Activated T-helper 17 cell treated with anti-CD3 and anti-CD28 coated beads, Interleukin-2, amount 50 U/mL, for 72 hours (primary cell): ENCODE measurements around the gene PDSS2. TPM values are rescaled to one million over a fixed set of nuclear protein-coding genes. Genes with fewer than 3 reads are reported as not detected.

ENCODE experiments used
- ATAC-seq: fragments of 150-1000 bp; cut with Tn5 transposase; replicated peaks from 2 replicates; pipeline ENCODE4 v1.10.0; 2021; ENCODE audit warnings: mild to moderate bottlenecking, moderate library complexity
- H3K27ac Mint-ChIP-seq: one replicate; pipeline ENCODE4 v1.8.0; 2022; ENCODE audit warnings: mixed read lengths
- H3K27me3 Mint-ChIP-seq: one replicate; pipeline ENCODE4 v1.8.0; 2022; ENCODE audit warnings: mixed read lengths
- H3K36me3 Mint-ChIP-seq: one replicate; pipeline ENCODE4 v1.8.0; 2022; ENCODE audit warnings: low read depth, mild to moderate bottlenecking, mixed read lengths
- H3K4me1 Mint-ChIP-seq: one replicate; pipeline ENCODE4 v1.8.0; 2022; ENCODE audit warnings: mixed read lengths
- H3K4me3 Mint-ChIP-seq: one replicate; pipeline ENCODE4 v1.8.0; 2022; ENCODE audit warnings: mild to moderate bottlenecking, mixed read lengths
- H3K9me3 Mint-ChIP-seq: one replicate; pipeline ENCODE4 v1.8.0; 2022; ENCODE audit warnings: mixed read lengths
- total RNA-seq, 2 donors: library from RNA; stranded (reverse); gene quantifications; one replicate each; pipeline ENCODE4 v1.2.3, GENCODE V29; 2022

Gene PDSS2
- total RNA-seq, 2 donors from 2014 or later: 10.4 to 13.6 TPM

DNA sequence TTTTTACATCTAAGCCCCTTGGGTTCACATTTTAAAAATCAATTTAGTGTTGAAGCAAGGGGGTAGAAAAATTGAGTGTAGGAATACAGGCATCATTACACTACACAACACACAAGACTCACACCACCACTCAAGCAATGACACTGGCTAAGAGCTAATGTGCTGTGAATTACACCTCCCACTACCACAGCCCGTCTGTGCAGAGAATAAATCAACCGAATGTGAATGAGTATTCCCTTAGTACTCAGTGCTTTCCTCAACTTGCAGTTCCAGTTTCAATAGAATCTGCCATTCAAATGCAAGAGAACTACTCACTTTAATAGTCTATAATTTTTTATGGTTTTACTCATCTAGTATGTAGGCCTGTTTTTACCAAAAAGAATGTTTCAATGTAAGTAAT, 114.4 kb downstream of the PDSS2 start:
- Mint-ChIP-seq H3K36me3 (no peaks in the 10 kb centered on the region), H3K4me1 (no peaks in the 10 kb centered on the region), H3K27me3 (no peaks in the 10 kb centered on the region), H3K9me3 (no peaks in the 10 kb centered on the region), H3K27ac (no peak overlapping the region), H3K4me3 (no peak overlapping the region)
- no peak for ATAC-seq

DNA sequence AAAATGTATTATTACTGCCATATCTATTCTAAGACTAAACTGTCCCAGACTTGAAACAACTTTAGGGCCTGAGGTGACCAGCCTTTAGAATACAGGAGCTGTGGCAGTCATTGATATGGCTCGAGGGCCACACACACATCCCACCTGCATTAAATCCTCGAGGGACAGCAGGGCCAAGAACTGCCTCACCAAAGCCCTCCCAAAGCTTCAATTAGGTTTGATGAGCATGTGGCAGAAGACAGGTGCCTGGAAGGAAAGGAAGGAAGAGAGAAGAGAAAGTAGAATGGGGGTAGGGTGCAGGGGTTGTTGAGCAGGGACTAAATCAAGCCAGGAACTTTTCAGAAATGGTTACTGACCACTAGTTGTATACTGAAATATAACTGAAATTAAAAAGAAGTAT, 115.0 kb downstream of the PDSS2 start:
- H3K36me3 Mint-ChIP-seq: no peaks in the 10 kb centered on the region
- no peak overlapping the region for H3K4me3 Mint-ChIP-seq
- H3K9me3 Mint-ChIP-seq: no peaks in the 10 kb centered on the region
- H3K27me3 Mint-ChIP-seq: no peaks in the 10 kb centered on the region
- H3K4me1 Mint-ChIP-seq: no peaks in the 10 kb centered on the region
- H3K27ac Mint-ChIP-seq: no peak overlapping the region
- no peak for ATAC-seq

DNA sequence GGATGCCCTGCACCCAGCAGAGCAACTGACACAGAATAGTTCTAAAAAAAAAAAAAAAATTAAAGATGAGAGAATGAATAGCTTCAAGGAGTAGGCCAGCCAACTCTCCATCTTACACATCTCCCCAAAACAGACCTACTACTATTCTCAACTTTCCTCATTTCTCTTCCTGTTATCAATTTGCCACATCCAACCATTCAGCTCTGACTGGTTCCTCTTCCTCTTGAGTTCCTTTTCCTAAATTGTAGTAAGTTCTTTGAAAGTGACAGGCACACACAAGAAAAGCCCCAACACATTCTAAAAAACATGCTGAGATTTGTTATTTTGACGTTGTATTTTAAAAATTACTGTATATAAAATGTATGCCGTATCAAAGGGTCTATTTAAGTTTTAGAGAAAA, 117.2 kb downstream of the PDSS2 start:
- ATAC-seq: no peak
- H3K4me3 Mint-ChIP-seq: no peak overlapping the region
- no peak overlapping the region for H3K27ac Mint-ChIP-seq
- no peaks in the 10 kb centered on the region for H3K9me3 Mint-ChIP-seq
- H3K36me3 Mint-ChIP-seq: no peaks in the 10 kb centered on the region
- H3K27me3 Mint-ChIP-seq: no peaks in the 10 kb centered on the region
- H3K4me1 Mint-ChIP-seq: no peaks in the 10 kb centered on the region

DNA sequence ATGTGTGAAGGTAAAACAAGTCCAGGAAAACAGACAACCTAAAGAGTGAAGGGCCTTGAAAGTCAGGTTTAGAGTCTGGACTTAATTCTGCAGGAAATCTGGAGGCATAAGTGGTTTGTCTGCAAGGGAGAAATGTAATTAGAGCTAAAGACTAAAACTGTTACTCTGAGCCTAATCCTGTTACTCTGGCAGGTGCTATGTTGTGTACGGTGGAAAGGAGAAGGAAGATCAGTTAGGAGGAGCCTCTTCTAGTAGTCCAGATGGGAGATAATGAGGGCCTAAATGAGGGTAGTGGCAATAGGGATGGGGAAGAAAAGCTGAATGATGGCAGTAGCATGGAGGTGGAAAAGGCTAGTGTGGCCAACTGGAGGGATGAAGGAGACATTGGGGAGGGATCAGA, 118.5 kb downstream of the PDSS2 start:
- Mint-ChIP-seq H3K4me3 (no peak overlapping the region), H3K27me3 (no peaks in the 10 kb centered on the region), H3K9me3 (no peaks in the 10 kb centered on the region), H3K4me1 (no peaks in the 10 kb centered on the region), H3K27ac (no peak overlapping the region), H3K36me3 (no peaks in the 10 kb centered on the region)
- no peak for ATAC-seq

DNA sequence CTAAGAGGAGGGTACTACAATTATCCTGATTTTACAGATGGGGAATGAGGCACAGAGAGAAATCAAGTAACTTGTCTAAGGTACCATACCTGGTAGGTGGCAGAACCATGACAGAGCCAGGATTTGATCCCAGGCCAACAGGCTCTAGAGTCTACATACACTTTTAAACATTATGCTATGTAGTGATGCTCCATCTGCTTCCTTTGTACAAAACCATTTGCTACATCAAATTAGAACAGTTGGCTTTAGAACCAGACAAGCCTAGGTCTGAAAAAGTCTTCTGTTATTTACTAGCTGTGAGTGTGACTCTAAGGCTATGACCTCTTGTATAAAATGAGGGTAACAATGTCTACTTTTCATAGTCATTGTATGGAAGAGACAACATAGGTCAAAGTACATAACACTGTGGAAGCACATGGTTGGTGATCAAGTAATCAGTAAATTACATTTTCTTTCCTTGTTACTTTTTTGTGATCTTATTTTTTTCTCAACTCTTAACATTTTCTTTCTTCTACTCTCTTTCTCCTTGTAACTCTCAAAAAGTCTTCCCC, 122.1 kb downstream of the PDSS2 start:
- Mint-ChIP-seq H3K4me1 (peaks cover 4% of the 10 kb centered on the region), H3K27me3 (no peaks in the 10 kb centered on the region)

DNA sequence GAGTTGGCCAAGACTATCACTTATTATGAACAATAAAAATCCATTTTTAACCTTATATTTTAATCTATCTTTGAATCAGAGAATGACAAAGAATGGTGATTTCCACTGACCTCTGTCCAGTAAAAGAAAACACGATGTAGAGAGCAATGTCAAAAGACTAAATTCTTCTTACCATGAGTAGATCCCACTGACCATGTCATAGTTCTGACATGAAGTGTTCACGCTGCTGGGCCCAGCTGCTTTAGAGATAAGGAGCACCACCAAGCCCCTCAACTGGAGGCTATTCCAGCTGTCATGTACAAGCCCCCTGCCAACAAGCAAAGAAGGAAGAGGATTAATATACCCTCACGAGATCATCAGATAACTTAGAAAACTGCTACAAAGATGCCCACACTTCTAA, 125.3 kb downstream of the PDSS2 start:
- Mint-ChIP-seq H3K4me1 (peaks cover 17% of the 10 kb centered on the region), H3K36me3 (peaks cover 10% of the 10 kb centered on the region), H3K27me3 (no peaks in the 10 kb centered on the region), H3K9me3 (no peaks in the 10 kb centered on the region), H3K4me3 (no peak overlapping the region), H3K27ac (no peak overlapping the region)
- ATAC-seq: no peak

More for the DNA sequence above, 122.1 kb downstream of the PDSS2 start:
- ATAC-seq: no peak
- Mint-ChIP-seq H3K27ac (no peak overlapping the region), H3K36me3 (peaks cover 10% of the 10 kb centered on the region), H3K4me3 (no peak overlapping the region), H3K9me3 (no peaks in the 10 kb centered on the region)

DNA sequence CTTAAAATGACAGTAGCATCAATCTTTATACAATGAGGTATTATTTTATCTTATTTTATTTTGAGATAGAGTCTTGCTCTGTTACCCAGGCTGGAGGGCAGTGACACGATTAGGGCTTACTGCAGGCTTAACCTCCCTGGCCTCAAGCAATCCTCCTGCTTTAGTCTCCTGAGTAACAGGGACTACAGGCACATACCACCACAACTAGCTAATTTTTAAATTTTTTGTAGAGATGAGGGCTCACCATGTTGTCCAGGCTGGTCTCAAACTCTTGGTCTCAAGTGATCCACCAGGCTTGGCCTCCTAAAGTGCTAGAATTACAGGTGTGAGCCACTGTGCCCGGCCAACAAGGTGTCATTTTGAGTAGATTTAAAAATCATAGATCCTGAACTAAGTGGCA, 125.9 kb downstream of the PDSS2 start:
- no peak overlapping the region for H3K27ac Mint-ChIP-seq
- no peak for ATAC-seq
- peaks cover 10% of the 10 kb centered on the region for H3K36me3 Mint-ChIP-seq
- no peaks in the 10 kb centered on the region for H3K27me3 Mint-ChIP-seq
- H3K9me3 Mint-ChIP-seq: no peaks in the 10 kb centered on the region
- H3K4me1 Mint-ChIP-seq: peaks cover 17% of the 10 kb centered on the region
- no peak overlapping the region for H3K4me3 Mint-ChIP-seq

DNA sequence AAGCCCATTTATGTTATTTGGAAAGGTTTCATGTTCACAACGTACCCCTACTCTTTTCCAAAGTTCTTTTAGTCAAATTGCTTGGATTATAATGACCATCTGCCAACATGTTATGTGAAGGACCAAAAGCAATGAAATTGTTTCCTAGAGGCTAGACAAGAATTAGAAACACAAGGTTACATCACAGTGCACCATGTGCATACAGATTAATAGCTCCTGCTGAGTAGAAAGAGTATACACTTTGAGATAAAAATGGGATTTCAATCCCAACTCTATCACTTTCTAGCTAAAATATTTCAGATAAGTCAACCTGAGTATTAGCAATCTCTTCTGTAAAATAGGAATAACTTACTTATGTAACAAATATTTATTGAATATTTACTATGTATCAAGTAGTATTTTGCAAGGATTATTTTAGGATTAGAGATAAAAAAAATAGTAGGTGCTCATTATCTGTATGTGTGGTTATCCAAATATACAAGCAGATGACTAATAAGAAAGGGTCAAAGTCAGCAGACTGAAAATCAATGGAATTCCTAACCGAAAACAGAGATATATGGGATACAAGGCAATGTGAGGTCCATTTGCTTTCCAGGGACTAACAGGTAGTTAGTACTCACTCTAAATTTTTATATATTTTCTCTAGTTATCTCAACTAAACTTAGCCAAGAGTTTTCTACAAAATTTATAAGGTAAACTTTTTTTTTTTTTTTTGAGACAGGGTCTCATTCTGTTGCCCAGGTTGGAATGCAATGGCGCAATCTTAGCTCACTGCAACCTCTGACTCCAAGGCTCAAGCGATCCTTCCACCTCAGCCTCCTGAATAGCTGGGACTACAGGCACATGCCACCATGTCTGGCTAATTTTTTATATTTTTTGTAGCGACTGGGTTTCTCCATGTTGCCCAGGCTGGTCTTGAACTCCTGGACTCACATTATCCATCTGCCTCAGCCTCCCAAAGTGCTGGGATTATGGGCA, 127.7 kb downstream of the PDSS2 start:
- Mint-ChIP-seq H3K36me3 (peaks cover 10% of the 10 kb centered on the region), H3K27ac (no peak overlapping the region), H3K27me3 (no peaks in the 10 kb centered on the region), H3K4me3 (no peak overlapping the region), H3K9me3 (no peaks in the 10 kb centered on the region), H3K4me1 (peaks cover 17% of the 10 kb centered on the region)
- no peak for ATAC-seq

DNA sequence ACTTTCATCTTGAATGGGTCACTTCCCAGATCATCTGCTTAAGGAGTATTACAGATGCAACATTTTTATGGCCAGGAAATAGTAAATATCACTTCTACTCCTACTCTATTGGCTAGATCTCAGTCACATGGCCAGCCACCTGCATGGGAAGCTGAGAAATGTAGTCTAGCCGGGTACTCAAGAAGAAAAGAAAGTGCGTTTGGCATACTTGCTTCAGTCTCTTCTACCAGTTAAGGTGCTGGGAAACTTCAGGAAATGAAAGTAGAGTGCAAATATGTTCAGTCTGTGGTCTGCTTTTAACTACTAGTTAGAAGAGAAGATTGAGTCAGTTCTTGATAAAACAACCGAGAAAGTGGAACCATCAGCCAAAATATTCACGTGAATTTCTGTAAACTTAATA, 129.2 kb downstream of the PDSS2 start:
- H3K27me3 Mint-ChIP-seq: no peaks in the 10 kb centered on the region
- H3K4me1 Mint-ChIP-seq: peaks cover 17% of the 10 kb centered on the region
- no peak overlapping the region for H3K27ac Mint-ChIP-seq
- peak; percentile 74 for ATAC-seq
- H3K4me3 Mint-ChIP-seq: peak overlapping the region; percentile 38
- no peaks in the 10 kb centered on the region for H3K9me3 Mint-ChIP-seq
- peaks cover 10% of the 10 kb centered on the region for H3K36me3 Mint-ChIP-seq

DNA sequence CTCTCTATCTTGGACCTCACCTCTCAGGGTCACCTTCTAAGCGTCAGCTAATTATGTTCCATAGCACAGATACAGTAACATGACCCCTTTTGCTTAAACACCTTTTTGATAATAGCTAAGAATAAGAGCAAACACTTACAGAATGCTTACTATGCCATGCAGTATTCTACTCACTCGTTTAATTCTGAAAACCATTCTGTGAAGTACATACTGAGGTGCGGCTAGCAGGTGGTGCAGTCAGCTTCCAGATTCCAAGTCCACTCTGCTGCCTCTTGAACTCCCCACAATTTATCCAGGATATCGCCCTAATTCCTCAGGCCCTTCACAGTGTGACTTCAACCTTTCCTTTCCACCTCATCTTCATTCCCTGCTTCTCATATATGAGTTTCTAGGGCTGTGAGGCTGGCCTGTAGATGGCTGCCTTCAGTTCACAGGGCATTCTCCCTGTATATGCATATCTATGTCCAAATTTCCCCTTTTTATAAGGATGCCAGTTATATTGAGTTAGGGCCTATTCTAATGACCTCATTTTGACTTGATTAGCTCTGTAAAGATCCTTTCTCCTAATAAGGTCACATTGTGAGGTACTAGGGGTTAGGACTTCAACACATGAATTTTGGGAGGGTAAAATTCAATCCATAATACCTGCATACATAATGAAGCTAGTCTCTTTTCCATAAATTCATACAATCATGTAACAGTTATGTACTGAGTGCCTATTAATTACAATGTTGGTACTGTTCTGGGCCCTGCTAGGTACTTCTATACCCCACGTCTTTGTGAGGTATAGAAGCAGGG, 130.1 kb downstream of the PDSS2 start:
- ATAC-seq: no peak
- H3K4me1 Mint-ChIP-seq: peaks cover 16% of the 10 kb centered on the region
- no peak overlapping the region for H3K4me3 Mint-ChIP-seq

DNA sequence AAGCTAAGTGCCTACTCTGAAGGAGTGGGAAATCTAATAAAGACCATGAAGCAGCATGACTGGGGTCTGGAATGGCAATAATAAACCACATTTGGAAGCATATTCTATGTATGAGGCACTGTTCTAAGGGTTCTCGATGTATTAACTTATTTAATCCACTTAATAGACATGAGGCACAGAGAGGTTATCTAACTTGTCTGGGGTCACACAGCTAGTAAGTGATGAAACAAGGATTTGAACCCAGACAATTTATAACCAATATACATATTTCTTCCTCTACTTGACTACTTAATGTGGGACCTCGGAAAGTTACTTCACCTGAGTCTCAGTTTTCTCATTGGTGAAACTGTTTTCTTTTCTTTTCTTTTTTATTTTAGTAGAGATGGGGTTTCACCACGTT, 131.3 kb downstream of the PDSS2 start:
- no peak overlapping the region for H3K27ac Mint-ChIP-seq

More for the DNA sequence above, 130.1 kb downstream of the PDSS2 start:
- no peak overlapping the region for H3K27ac Mint-ChIP-seq
- H3K36me3 Mint-ChIP-seq: peaks cover 9% of the 10 kb centered on the region
- H3K9me3 Mint-ChIP-seq: no peaks in the 10 kb centered on the region
- no peaks in the 10 kb centered on the region for H3K27me3 Mint-ChIP-seq

DNA sequence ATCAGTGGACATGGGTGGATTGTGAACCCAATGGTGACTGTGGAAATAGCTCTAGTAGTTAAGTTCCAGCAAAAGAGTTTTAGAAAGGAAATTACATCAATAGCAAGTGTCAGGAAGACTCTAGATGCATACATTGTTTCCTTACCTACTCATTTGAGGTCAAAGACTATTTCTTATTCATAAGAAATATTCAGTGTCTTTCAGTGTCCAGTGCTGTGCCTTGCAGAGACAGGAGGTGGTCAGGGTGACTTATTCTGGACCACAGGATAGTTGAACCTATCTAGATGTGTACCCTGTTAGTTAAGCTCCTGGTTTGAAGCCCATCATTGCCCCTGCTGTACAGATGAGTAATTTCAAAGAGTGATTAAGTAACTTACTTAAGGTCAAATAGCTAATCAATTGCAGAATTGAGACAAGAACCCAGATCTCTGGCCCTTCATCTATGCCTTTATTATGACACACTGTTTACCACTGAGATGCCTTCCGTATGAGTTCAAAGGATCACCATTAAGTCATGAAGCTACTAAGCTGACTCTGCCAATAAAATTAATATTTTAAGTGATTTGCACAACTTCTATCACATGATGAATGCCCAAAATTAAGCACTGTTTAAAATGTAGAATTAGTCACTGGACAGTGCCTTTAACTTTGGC, 136.1 kb downstream of the PDSS2 start:
- Mint-ChIP-seq H3K36me3 (no peaks in the 10 kb centered on the region), H3K27ac (peak overlapping the region; percentile 20), H3K4me1 (peaks cover 11% of the 10 kb centered on the region), H3K27me3 (no peaks in the 10 kb centered on the region), H3K9me3 (no peaks in the 10 kb centered on the region), H3K4me3 (no peak overlapping the region)
- peak; percentile 18 for ATAC-seq

More for the DNA sequence above, 131.3 kb downstream of the PDSS2 start:
- Mint-ChIP-seq H3K4me1 (peaks cover 15% of the 10 kb centered on the region), H3K36me3 (no peaks in the 10 kb centered on the region), H3K9me3 (no peaks in the 10 kb centered on the region), H3K4me3 (no peak overlapping the region), H3K27me3 (no peaks in the 10 kb centered on the region)
- ATAC-seq: no peak

DNA sequence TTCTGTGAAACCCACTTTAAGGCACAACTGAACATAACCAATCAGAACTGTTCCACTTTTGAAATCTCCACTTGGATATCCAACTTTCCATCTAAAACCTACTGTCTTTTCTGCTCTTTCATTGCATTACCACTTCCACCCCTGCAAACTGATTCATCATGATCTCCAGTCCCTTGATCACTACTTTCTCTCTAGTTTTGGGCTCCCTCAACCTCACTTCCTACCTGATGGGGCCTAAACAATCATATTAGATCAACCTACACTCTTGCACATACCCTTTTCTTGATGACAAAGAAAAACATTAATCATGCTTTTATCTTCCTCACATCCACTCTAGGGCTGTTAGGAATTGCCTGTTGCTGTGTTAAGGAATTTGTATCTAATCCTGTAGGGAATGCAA, 137.6 kb downstream of the PDSS2 start:
- ATAC-seq: peak; percentile 87
- Mint-ChIP-seq H3K27me3 (no peaks in the 10 kb centered on the region), H3K27ac (no peak overlapping the region), H3K4me3 (no peak overlapping the region), H3K36me3 (no peaks in the 10 kb centered on the region), H3K9me3 (no peaks in the 10 kb centered on the region), H3K4me1 (peaks cover 11% of the 10 kb centered on the region)

DNA sequence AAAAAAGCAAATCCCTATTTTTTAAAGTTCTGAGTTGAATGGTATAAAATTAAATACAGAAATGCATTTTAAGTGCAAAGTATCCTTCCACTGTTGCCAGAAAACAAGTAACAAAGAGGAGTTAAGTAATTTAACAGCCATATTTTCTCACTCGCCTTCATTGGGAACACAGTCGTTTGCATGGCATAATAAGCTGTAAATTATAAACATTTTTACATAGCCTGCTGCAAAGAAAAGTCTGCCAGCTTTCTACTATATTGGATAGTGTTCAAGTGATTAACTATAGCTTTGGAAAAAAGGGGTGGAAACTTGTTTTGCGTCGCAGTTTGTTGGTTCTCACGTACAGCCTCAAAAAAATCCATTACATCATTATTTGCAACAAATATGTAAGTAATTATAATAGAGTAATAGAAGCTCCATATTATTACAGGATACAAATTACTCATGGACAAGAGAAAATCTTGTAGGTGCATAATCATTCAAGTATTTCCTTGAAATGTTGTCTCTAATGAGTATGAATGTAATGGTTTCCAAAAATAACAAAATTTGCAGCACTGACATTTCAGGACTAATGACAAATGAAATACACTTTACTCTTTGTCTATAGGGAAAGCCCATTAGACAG, 139.3 kb downstream of the PDSS2 start:
- Mint-ChIP-seq H3K27ac (no peak overlapping the region), H3K4me3 (no peak overlapping the region), H3K27me3 (no peaks in the 10 kb centered on the region), H3K36me3 (no peaks in the 10 kb centered on the region), H3K9me3 (no peaks in the 10 kb centered on the region), H3K4me1 (peaks cover 11% of the 10 kb centered on the region)
- no peak for ATAC-seq
